Measurements from ENCODE around the gene JAG2.

The JAG2 gene

DNA sequence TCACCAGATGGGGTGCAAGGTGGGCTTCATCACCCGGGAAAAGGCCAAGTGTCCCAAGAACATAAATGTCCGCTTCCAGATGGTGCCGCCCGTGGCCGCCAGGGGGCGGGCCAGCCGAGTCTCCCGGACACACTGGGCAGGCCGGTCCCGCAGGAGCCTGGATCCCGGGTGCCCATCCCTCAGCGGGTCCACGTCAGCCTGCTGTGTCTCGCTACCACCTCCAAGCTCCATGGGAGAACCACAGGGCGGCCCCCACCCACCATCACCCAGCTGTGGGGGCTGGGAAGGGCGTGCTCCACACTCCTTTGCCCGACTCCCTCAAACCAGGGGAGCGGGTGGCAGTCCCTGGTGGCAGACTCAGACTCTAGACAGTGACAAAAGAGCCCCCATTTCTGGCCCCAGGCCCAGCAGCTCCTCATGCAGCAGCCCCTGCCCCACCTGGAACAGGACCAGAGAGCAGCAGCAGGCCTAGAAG, 34.5 kb upstream of the JAG2 start:
- TF ChIP-seq, protein P1, sequence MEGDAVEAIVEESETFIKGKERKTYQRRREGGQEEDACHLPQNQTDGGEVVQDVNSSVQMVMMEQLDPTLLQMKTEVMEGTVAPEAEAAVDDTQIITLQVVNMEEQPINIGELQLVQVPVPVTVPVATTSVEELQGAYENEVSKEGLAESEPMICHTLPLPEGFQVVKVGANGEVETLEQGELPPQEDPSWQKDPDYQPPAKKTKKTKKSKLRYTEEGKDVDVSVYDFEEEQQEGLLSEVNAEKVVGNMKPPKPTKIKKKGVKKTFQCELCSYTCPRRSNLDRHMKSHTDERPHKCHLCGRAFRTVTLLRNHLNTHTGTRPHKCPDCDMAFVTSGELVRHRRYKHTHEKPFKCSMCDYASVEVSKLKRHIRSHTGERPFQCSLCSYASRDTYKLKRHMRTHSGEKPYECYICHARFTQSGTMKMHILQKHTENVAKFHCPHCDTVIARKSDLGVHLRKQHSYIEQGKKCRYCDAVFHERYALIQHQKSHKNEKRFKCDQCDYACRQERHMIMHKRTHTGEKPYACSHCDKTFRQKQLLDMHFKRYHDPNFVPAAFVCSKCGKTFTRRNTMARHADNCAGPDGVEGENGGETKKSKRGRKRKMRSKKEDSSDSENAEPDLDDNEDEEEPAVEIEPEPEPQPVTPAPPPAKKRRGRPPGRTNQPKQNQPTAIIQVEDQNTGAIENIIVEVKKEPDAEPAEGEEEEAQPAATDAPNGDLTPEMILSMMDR (IDR thresholded peaks at IDR 0.05) = peak; percentile 89 to 95
- H3K27me3 ChIP-seq = peaks cover 0 to 51% of the 10 kb centered on the region in 2 donors
- no peaks in the 10 kb centered on the region for H3K9me3 ChIP-seq
- no peaks in the 10 kb centered on the region for H3K36me3 ChIP-seq
- H3K4me3 ChIP-seq = no peak overlapping the region
- peaks cover 0 to 50% (median 30%) of the 10 kb centered on the region in 4 donors for H3K4me1 ChIP-seq
- intact Hi-C loops (cut with DNase I; ENCODE audit: low total_unique reads) = no loop called here
- H3K27ac ChIP-seq = no peak overlapping the region
- peak; percentile 73 to 84 for DNase-seq

DNA sequence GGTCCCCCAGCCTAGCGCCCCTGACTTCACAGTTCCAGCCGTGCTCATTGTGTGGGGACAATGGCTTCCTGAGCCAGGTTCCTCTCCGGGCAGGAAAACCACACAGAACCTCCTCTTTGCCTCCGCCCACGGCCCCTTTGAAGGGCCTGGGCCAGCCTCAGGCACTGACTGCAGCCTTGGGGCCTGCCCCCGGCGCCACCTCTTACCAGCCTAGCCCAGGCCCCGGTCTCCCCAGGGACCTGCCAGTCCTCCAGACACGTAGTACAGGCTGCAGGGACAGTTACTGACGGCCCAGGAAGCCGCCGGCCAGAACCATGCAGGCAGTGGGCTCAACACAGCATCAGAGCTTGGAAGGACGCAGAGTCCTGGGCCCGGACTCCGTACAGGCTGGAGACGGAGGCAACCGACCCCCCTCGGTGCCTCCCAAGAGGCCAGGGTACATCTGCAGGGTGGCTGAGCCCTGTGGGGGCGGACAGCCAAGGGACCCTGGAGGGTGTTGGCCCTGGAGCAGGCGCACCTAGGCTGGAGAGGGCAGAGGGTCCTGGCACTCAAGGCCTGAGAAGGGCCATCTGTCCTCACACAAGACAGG, 33.4 kb upstream of the JAG2 start:
- DNase-seq = no peak
- TF ChIP-seq, protein P1 (IDR thresholded peaks at IDR 0.05) = no peak
- no peak overlapping the region for H3K4me3 ChIP-seq
- peaks cover 0 to 57% (median 33%) of the 10 kb centered on the region in 4 donors for H3K4me1 ChIP-seq
- no peak overlapping the region for H3K27ac ChIP-seq
- peaks cover 0 to 62% of the 10 kb centered on the region in 2 donors for H3K27me3 ChIP-seq
- no peaks in the 10 kb centered on the region for H3K36me3 ChIP-seq
- intact Hi-C loops (cut with DNase I; ENCODE audit: low total_unique reads) = loop anchor here (2.0 kb wide), 1 partner anchor 149 kb away; no protein-coding TSS in a partner anchor
- no peaks in the 10 kb centered on the region for H3K9me3 ChIP-seq

DNA sequence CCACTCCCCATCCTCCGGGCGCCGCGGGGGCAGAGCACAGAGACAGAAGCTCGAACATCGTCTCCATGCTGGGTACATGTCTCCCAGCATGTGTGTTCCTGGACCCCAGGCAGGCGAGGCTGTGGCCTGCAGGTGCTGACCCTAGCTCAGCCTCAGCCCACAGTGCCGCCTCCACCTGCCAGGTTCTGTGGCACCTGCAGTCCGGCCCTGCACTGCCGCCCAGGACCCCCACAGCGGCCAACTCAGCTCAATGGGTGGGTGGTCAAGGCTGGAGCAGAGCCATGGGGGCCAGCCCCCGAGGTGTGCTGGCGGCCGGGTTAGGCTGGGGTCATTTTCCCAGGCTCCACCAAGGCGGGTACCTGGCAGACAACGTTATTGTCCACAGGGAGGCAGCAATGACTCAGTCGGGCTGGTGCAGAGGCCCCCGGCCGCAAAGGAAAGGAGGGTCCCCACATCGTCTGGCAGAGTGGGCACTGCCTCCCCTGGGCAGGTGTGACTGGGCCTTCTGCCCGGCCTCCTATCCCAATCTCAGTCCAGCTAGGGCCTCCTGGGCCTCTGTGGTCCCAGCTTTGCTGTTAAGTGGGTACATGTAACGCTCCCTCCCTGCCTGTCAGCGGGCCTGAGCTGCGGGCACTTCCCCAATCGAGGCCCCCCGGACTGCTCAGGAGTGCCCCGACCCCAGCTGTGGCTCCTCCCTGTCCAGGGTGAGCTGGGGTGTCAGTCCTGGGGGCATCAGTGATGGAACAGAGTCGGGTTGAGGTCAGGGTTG, 32.8 kb upstream of the JAG2 start:
- Histone ChIP-seq H3K27me3 (peaks cover 0 to 69% of the 10 kb centered on the region in 2 donors), H3K27ac (no peak overlapping the region), H3K4me1 (peaks cover 0 to 64% (median 37%) of the 10 kb centered on the region in 4 donors), H3K9me3 (no peaks in the 10 kb centered on the region), H3K36me3 (no peaks in the 10 kb centered on the region), H3K4me3 (no peak overlapping the region)
- no peak for DNase-seq
- intact Hi-C loops (cut with DNase I; ENCODE audit: low total_unique reads) = loop anchor here (2.0 kb wide), 1 partner anchor 149 kb away; no protein-coding TSS in a partner anchor
- TF ChIP-seq, protein P1 (IDR thresholded peaks at IDR 0.05) = no peak

DNA sequence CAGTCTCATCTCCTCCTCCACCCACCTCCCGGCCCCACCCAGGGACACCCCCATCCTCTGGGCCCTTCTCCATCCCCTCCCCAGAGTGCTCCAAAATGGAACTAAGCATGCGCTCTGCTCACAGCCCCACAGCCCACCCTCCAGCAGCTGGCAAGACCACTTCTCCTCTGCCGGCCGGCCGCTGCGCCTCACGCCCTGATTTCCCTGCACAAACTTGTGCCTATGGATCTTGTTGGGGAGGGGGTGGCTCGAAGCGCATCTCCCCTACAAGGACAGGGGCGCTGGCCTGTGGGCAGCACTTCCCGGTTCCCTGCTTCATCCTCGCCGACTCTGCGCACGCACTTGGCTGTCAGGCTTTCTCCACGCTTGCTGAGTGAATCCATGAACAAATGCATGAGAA, 32.1 kb upstream of the JAG2 start:
- H3K36me3 ChIP-seq = no peaks in the 10 kb centered on the region
- H3K27ac ChIP-seq = no peak overlapping the region
- TF ChIP-seq, protein P1 (IDR thresholded peaks at IDR 0.05) = no peak
- no peak for DNase-seq
- H3K27me3 ChIP-seq = peaks cover 0 to 76% of the 10 kb centered on the region in 2 donors
- intact Hi-C loops (cut with DNase I; ENCODE audit: low total_unique reads) = loop anchor here (2.0 kb wide), 1 partner anchor 150 kb away; no protein-coding TSS in a partner anchor
- H3K4me3 ChIP-seq = no peak overlapping the region
- H3K9me3 ChIP-seq = no peaks in the 10 kb centered on the region
- peaks cover 0 to 66% (median 40%) of the 10 kb centered on the region in 4 donors for H3K4me1 ChIP-seq

DNA sequence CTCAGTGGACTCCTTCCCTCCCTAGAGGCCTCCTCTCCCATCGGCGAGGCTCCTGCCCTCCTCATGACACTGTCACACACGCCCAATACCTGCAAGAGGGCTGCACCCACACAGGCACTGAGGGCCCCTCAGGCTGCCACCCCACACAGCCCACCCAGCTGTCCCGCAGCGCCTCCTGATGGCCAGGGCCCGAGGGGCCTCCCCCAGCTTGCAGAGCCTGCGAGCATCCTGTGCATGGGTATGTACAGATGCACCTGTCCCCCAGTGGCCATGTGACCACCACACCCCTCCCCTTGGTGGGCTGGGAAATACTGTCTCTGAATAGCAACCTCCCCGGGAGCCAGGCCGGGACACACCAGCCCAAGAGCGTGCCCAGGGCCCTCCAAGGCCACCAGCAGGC, 31.5 kb upstream of the JAG2 start:
- peaks cover 0 to 82% of the 10 kb centered on the region in 2 donors for H3K27me3 ChIP-seq
- H3K4me3 ChIP-seq = no peak overlapping the region
- no peaks in the 10 kb centered on the region for H3K36me3 ChIP-seq
- intact Hi-C loops (cut with DNase I; ENCODE audit: low total_unique reads) = loop anchor here (2.0 kb wide), 1 partner anchor 151 kb away; no protein-coding TSS in a partner anchor
- no peaks in the 10 kb centered on the region for H3K9me3 ChIP-seq
- TF ChIP-seq, protein P1 (IDR thresholded peaks at IDR 0.05) = no peak
- no peak for DNase-seq
- H3K27ac ChIP-seq = no peak overlapping the region
- peaks cover 0 to 63% (median 38%) of the 10 kb centered on the region in 4 donors for H3K4me1 ChIP-seq

Data from tibial artery (tissue), 4 donors.